NCI-H774 (cell line): ENCODE results near the gene SPRR5.

ENCODE experiments used
- DNase-seq: peaks from one replicate; lab custom pipeline; 2025; lab: John Stamatoyannopoulos, UW

Gene SPRR5

GRCh38 chr1:152983234-152983633, 36.2 kb downstream of the SPRR5 start:
- DNase-seq, result no peak

GRCh38 chr1:152983743-152984142, 36.7 kb downstream of the SPRR5 start, which contains the start of gene SPRR1A:
SPRR1A (plus strand) TSS chr1:152984081; CDS start chr1:152985231, 1,150 bp downstream.
- no peak for DNase-seq

- no peak for DNase-seq
These were observed 39.6 kb downstream of the SPRR5 start for GRCh38 chr1:152986578-152986977.

GRCh38 chr1:152993186-152993585, 46.2 kb downstream of the SPRR5 start:
- DNase-seq, result no peak

- DNase-seq, result no peak
These were observed 48.8 kb downstream of the SPRR5 start for GRCh38 chr1:152995842-152996241.

- no peak for DNase-seq
These were observed 49.8 kb downstream of the SPRR5 start for GRCh38 chr1:152996633-152997400.

GRCh38 chr1:152997901-152998300, 50.9 kb downstream of the SPRR5 start:
- DNase-seq, result no peak

GRCh38 chr1:152998476-152998875, 51.5 kb downstream of the SPRR5 start:
- no peak for DNase-seq
